Measurements from ENCODE around the gene CARS2.
"Not testable (repeated sequence)": the region's sequence is repeated elsewhere in the genome, so short reads cannot be mapped to it uniquely, and the experiment has no call there.

The CARS2 gene

DNA sequence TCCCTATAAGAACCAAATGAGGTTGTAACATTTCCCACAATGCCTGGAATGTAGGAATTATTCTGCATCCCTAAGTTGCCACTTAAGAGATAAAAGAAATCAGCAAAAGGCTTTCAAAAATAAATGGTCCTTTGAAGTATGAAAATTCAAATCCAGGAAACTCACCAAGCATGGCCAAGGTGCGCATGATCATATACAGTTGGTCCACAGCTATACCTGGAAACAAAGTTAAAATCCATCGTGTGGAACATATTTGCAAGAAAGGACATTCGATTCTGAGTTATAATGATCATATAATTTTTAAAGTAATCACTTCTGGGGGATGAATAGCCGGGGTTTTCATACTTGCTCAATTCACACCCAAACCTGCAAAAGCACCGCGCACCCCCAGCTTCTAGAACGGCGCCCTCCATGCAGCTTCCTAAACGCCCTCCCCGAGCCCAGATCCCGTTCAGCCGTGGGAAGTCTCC lies 525 bp downstream of the CARS2 start:
- TF ChIP-seq, protein P1, sequence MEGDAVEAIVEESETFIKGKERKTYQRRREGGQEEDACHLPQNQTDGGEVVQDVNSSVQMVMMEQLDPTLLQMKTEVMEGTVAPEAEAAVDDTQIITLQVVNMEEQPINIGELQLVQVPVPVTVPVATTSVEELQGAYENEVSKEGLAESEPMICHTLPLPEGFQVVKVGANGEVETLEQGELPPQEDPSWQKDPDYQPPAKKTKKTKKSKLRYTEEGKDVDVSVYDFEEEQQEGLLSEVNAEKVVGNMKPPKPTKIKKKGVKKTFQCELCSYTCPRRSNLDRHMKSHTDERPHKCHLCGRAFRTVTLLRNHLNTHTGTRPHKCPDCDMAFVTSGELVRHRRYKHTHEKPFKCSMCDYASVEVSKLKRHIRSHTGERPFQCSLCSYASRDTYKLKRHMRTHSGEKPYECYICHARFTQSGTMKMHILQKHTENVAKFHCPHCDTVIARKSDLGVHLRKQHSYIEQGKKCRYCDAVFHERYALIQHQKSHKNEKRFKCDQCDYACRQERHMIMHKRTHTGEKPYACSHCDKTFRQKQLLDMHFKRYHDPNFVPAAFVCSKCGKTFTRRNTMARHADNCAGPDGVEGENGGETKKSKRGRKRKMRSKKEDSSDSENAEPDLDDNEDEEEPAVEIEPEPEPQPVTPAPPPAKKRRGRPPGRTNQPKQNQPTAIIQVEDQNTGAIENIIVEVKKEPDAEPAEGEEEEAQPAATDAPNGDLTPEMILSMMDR (IDR thresholded peaks at IDR 0.05), result no peak
- no peak for TF ChIP-seq ZFX (IDR thresholded peaks at IDR 0.05; ENCODE audit: borderline replicate concordance)
- peak overlapping the region; percentile 66 for H3K27ac ChIP-seq

DNA sequence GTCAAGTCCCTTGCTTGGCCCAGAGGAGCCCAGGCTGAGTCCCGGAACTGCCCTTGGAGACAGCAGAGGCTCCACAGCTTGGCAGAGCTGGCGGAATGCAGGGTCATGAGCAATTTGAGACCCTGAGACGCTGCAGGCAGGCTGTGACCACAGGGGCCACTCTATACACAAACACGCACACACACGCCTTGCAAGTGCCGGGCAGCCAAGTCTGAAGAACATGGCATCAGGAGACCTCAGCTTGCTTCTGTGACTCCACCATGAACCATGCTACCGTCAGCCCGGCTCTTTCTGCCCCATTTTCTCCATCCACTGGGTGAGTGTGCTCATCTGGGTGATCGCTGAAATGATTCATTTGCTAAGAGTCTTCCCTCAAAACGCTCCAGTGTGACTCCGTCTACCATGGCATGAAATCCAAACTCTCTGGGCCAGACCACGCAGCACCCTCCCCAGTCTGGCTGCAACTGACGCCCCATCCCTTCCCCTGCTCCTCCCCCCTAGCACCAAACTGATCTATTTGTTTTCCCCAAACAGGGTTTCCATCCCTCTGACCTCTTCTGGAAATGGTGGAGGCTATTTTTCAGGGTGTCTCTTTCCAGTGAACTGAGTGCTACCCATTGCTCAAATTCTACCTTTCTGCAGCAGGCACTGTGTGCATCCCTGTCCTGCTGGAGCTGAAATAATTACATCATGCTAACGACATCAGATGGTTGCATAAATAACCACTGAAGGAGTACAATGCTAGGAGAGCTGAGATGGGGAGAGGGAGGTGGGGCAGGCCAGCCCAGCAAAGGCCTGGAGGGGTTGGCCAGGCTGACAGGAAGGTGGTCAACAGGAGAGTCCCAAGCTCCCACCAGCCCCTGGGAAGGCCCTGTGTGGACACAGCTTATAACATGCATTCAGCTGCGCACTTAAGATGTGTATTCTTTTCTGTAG lies 3.1 kb downstream of the CARS2 start:
- TF ChIP-seq, protein P1 (IDR thresholded peaks at IDR 0.05), result no peak
- no peak for TF ChIP-seq ZFX (IDR thresholded peaks at IDR 0.05; ENCODE audit: borderline replicate concordance)

DNA sequence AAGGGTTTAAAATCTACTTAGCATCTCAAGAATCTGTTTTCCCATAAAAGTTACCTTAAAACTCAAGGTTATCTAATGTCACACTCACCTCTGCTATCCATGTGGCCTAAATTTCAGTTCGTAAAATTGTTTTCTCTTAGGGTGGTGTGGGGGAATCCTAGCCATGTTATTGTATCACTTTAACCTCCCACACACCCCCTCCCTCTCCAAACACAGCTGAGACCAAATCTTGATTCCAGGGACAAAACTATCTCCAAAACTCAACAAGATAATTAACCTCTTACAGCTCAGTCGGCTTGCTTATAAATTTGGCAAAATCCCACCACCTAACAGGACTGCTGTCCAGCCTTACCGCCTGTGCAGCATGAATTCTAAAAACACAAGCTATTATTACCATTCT lies 3.8 kb downstream of the CARS2 start:
- H3K27ac ChIP-seq, result no peak overlapping the region
- TF ChIP-seq, protein P1 (IDR thresholded peaks at IDR 0.05), result no peak
- no peak for TF ChIP-seq ZFX (IDR thresholded peaks at IDR 0.05; ENCODE audit: borderline replicate concordance)

More for the DNA sequence above, 3.1 kb downstream of the CARS2 start:
- no peak overlapping the region for H3K27ac ChIP-seq

DNA sequence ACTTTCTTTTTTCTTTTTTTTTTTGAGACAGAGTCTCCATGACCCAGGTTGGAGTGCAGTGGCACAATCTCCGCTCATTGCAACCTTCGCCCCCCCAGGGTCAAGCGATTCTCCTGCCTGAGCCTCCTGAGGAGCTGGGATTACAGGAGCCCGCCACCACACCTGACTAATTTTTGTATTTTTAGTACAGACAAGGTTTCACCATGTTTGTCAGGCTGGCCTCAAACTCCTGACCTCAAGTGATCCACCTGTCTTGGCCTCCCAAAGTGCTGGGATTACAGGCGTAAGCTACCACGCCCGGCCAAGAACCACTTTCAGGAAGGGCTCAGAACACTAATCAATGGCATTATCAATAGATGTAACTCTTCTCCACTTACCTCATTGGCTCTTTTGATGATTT lies 4.9 kb downstream of the CARS2 start:
- not testable (repeated sequence) for H3K27ac ChIP-seq

DNA sequence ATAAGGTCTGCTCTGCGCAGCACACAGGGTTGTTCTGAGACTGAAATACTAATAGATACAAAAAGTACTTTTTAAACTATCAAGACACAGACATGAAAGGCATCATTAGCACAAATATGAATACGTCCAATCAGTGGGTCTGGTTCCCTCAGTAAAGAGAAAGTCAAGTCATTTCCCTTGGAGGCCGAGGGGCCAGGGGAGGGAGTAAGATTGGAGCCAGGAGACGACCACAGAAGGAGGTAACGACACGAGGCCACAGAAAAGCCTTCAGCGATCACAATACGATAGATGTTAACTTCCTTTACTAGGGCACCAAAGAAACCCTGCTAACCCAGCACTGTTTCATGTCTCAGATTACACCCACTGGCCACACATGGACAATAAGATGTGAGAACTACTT lies 5.3 kb downstream of the CARS2 start:
- TF ChIP-seq, protein P1 (IDR thresholded peaks at IDR 0.05), result no peak
- TF ChIP-seq ZFX (IDR thresholded peaks at IDR 0.05; ENCODE audit: borderline replicate concordance), result no peak
- no peak overlapping the region for H3K27ac ChIP-seq

DNA sequence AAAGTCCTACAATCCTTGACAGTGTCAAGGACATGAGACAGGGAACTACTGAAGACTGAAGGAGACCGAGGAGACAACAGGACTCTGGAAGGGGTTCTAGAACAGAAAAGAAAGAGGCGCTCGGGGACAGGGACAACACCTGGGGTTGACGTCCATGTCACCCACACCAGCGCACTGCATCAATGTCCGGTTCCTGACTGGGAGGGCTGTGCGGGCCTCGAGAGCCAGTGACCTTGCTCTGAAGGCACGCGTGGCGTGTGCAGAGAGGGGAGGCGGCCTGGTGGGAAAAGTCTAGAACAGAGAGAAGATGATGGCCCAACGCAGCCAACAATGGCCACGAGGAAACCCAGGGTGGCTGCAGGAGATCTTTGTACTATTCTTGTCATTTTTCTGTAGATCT lies 5.7 kb downstream of the CARS2 start:
- TF ChIP-seq, protein P1 (IDR thresholded peaks at IDR 0.05), result no peak
- no peak for TF ChIP-seq ZFX (IDR thresholded peaks at IDR 0.05; ENCODE audit: borderline replicate concordance)
- H3K27ac ChIP-seq, result no peak overlapping the region

DNA sequence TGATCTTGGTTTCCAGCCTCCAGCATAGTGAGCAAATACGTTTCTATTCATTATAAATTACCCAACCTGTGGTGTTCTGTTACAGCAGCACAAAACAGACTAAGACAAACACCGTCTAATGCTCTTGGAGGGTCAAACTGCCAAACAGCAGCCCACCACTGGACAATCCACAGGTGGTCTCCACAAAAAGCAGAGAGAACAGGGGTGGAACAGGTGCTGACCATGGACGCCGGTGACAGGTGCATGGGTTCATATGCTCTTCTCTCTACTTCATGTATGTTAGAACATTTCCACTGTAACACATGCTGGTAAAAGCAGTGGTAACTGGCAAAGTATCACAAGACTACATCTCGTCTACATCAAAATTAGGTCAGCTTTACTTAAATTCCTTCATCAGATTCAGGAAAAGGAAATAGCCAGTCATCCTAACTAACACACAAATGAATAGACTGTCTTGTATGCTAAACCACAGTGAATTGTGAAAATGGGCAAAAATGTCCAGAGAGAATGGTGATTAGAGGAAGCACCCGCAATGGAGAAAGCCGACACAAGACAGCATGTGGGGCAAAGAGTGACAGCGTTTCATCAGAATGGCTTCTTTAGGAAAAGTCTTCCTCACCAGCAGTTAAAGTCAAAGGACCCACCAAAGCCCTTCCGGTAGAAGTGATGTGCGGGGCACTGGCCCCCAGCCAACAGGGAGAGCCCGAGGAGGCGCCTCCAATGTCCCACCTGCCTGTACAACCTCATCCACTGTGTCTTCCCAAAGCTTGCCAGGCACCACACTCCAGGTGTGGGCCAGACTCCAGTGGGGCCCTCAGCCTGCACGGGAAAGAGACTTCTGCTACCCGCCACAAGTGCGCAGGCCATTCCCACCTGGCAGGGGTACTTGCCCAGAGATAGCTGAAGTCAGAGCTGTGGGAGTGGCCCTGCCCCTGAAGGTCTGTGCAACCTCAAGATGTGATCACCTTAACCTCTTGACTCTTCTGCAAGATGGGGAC lies 6.5 kb downstream of the CARS2 start:
- TF ChIP-seq, protein P1 (IDR thresholded peaks at IDR 0.05), result no peak
- TF ChIP-seq ZFX (IDR thresholded peaks at IDR 0.05; ENCODE audit: borderline replicate concordance), result no peak

More for the DNA sequence above, 6.5 kb downstream of the CARS2 start:
- H3K27ac ChIP-seq, result no peak overlapping the region

Data from 22Rv1 (cell line).